Fibroblast of mammary gland (primary cell): Measurements from ENCODE around the gene TMEM30B.

Experiments used
- DNase-seq: peaks from one replicate; pipeline ENCODE4 v3.0.0-alpha.2; 2010; ENCODE audit warnings: low read depth
- H3K4me3 ChIP-seq: 2 replicates; pipeline ENCODE4 v1.5.1; 2011; ENCODE audit warnings: low read depth, mild to moderate bottlenecking, low read length, moderate library complexity; ENCODE audit not compliant: control insufficient read depth
- TF ChIP-seq, protein P1 (sequence below): conservative IDR thresholded peaks from 2 replicates; pipeline ENCODE4 v1.5.1; 2011; ENCODE audit warnings: low read depth, low read length, inconsistent platforms; ENCODE audit not compliant: control insufficient read depth, insufficient read depth

TMEM30B gene

DNA sequence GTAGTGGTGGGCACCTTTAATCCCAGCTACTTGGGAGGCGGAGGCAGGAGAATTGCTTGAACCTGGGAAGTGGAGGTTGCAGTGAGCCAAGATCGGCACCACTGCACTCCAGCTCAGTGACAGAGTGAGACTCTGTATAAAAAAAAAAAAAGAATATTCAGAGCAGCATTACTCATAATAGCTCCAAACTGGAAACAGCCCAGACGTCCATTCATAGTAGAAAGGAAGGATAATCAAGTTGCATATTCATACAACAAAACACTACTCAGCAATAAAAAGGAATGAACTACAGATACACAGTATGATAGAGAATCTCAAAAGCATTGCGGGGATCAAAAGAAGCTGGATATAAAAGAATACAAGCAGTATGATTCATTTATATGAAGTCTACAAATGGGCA lies 19.1 kb downstream of the TMEM30B start:
- H3K4me3 ChIP-seq: no peak overlapping the region
- DNase-seq: peak; percentile 68
- TF ChIP-seq, protein P1, sequence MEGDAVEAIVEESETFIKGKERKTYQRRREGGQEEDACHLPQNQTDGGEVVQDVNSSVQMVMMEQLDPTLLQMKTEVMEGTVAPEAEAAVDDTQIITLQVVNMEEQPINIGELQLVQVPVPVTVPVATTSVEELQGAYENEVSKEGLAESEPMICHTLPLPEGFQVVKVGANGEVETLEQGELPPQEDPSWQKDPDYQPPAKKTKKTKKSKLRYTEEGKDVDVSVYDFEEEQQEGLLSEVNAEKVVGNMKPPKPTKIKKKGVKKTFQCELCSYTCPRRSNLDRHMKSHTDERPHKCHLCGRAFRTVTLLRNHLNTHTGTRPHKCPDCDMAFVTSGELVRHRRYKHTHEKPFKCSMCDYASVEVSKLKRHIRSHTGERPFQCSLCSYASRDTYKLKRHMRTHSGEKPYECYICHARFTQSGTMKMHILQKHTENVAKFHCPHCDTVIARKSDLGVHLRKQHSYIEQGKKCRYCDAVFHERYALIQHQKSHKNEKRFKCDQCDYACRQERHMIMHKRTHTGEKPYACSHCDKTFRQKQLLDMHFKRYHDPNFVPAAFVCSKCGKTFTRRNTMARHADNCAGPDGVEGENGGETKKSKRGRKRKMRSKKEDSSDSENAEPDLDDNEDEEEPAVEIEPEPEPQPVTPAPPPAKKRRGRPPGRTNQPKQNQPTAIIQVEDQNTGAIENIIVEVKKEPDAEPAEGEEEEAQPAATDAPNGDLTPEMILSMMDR: no peak

DNA sequence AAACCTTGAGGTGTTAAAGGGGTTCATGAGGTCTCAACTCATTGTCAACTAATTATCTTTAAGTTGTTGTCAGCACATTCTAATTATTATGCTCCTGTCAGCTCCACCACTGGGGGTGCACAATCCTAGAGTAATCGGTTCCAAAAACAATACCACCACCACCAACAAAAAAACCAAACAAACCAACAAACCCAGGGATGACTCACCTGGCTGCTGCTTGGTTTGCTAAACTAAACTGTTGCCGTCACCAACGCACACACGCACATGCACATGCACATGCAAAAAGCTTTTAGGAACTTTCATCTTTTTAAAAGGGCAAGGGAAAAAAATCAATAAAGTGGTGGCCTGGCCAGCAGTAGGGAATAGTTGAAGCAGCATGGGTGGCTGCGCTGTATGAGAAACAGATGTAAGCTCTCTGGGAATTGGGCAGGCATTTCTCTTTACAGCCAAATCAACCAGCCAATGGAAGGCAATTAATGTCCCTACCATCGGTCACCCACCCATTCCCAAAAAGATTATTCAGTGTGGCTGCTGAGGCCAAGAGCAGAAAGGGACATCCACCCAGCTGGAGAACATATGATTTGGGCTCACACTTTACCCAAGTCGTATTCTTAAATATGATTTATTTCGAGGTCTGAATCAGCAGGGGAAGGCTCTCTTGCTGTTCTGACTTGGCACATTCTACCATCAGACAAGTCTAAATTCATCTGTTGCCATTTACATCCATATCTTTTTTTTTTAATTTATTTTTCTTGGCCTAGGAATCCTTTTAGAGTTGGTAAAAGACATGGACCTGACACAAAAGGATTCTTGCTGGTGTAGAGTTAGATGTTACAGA lies 20.0 kb downstream of the TMEM30B start:
- H3K4me3 ChIP-seq: no peak overlapping the region
- peak; percentile 94 for DNase-seq
- TF ChIP-seq, protein P1: peak; percentile 25

DNA sequence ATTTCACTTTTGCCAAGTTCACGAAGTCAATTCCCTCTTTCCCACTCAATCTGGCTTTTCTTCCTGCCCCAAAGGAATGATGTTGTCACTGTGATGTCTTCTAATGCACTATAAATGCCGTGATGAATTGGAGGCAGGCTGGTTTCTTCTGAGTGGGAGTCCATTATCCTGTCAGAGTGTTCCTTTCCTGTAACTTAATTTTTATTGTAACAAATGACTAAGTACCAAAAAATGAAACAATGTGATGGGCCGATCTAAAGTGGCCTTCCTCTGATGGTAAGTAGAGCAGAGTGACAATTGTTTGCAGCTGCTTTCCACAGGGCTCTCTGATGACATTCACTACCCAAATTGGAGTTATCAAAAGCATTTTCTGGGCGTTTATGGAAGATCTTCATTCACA lies 22.2 kb downstream of the TMEM30B start:
- peak; percentile 51 for DNase-seq
- TF ChIP-seq, protein P1: no peak
- no peak overlapping the region for H3K4me3 ChIP-seq

DNA sequence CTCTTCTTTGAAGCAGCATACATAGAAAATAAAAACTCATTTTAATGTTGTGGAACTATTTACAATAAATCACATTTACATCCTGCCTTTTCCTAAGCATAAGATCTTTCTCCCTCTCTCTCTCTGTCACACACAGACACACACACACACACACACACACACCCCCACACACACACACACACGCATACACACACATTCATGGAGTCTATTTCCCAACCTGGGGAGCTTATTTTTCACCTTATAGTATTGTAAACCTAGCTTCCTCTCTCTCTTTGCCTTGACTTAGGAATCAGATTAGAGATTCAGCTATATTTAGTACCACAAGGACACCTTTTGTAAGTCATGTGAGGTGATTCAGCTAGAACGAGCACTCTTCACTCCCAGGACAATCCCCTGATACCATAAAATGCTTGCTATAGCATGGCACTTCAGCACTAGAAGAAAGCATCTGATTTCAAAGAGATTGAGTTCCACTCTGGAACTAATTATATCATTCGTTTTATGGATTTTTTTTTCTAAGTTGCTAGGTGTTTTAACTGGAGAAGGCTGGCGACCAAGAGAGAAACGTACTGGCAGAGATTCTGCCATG lies 23.6 kb downstream of the TMEM30B start:
- DNase-seq: no peak
- no peak overlapping the region for H3K4me3 ChIP-seq
- TF ChIP-seq, protein P1: no peak

DNA sequence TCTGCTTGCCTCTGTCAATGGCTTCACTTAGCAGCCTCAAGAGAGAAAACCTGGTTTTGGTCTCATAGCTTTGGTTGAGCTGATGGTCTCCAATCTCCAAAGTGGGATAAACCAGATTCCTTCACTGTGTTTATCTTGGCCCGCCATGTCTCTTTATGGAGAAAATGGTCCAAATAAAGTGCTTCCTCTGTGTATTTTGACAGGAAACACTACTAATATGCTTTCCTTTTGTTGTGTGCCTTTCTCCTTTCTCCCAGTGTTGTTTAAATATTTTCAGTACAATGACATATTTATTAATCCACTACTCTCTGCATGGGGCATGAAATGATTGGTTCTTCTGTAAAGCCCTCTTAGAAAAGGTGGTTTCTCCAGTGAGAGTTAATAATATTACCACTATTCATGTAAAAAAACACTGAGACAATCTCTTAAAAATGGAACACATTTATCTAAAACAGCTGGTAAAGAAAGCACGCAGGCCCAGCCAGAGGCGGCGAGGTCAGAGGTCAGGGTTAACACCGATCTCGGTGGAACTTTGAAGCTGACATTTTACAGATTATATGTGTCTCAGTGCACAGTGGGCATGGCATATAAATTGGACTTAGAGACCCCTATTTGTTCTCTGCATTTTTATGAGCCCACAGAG lies 24.2 kb downstream of the TMEM30B start:
- TF ChIP-seq, protein P1: no peak
- no peak overlapping the region for H3K4me3 ChIP-seq
- no peak for DNase-seq

DNA sequence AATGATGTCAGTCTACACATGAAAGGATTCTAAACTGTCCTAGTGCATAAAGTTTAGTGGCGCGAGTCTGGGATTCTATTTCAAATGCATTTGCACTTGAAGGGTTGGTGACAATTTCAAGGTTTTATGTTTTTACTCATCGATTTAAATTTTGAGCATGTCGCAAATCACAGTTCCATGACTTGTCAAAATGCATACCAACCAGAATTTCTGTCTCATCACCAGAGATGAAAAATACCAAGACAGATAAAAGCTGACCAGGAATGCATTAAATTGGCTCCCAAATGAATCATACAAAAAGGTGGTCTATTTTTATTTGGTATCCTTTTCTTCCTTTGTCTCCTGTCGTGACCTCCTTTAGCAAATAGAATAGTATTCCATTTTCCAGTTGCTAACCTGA lies 25.2 kb downstream of the TMEM30B start:
- no peak overlapping the region for H3K4me3 ChIP-seq
- TF ChIP-seq, protein P1: no peak
- no peak for DNase-seq
